SK-N-SH (cell line): ENCODE results near the gene NPFF.

ENCODE experiments used
- EZH2phosphoT487 ChIP-seq: fragments of 200-600 bp; sonication (generic); IDR thresholded peaks from 2 replicates; pipeline ENCODE4 v1.6.1; 2017; ENCODE audit warnings: low read depth, mixed run types, mild to moderate bottlenecking, antibody characterized with exemption, moderate library complexity, borderline replicate concordance
- FOXM1 ChIP-seq: IDR thresholded peaks from 2 replicates; pipeline ENCODE4 v1.4.0; 2012; ENCODE audit warnings: low read depth, mild to moderate bottlenecking
- MAX ChIP-seq: IDR thresholded peaks from 2 replicates; pipeline ENCODE4 v1.4.0; 2012; ENCODE audit warnings: low read depth
- MXI1 ChIP-seq: IDR thresholded peaks from 2 replicates; pipeline ENCODE4 v1.6.1; 2012; ENCODE audit warnings: mild to moderate bottlenecking, low read depth, low read length, improper control_type of control experiment
- RAD21 ChIP-seq: IDR thresholded peaks from 2 replicates; pipeline ENCODE4 v1.6.1; 2012; ENCODE audit warnings: mild to moderate bottlenecking, low read length
- RXRA ChIP-seq: IDR thresholded peaks from 2 replicates; pipeline ENCODE4 v1.4.0; 2012; ENCODE audit warnings: low read depth, mild to moderate bottlenecking, borderline replicate concordance
- SMC3 ChIP-seq: IDR thresholded peaks from 2 replicates; pipeline ENCODE4 v1.6.1; 2012; ENCODE audit warnings: low read depth, low read length, improper control_type of control experiment

- TF ChIP-seq EZH2phosphoT487 (no peak), RXRA (no peak), SMC3 (peak; percentile 91), RAD21 (peak; percentile 89), MAX (no peak), FOXM1 (no peak), MXI1 (no peak)
These were observed 36.3 kb upstream of the NPFF start for GRCh38 chr12:53543539-53543938.
